ENCODE data around the gene THAP7. TPM values are rescaled to one million over a fixed set of nuclear protein-coding genes. Genes with fewer than 3 reads are reported as not detected.

The THAP7 gene
- total and polyA plus RNA-seq, 9 of the 15 experiments (the other 6 are each of a cell fraction or from before 2014, with no cell fraction given) = 7.9 to 263 (median 84.1) TPM

DNA sequence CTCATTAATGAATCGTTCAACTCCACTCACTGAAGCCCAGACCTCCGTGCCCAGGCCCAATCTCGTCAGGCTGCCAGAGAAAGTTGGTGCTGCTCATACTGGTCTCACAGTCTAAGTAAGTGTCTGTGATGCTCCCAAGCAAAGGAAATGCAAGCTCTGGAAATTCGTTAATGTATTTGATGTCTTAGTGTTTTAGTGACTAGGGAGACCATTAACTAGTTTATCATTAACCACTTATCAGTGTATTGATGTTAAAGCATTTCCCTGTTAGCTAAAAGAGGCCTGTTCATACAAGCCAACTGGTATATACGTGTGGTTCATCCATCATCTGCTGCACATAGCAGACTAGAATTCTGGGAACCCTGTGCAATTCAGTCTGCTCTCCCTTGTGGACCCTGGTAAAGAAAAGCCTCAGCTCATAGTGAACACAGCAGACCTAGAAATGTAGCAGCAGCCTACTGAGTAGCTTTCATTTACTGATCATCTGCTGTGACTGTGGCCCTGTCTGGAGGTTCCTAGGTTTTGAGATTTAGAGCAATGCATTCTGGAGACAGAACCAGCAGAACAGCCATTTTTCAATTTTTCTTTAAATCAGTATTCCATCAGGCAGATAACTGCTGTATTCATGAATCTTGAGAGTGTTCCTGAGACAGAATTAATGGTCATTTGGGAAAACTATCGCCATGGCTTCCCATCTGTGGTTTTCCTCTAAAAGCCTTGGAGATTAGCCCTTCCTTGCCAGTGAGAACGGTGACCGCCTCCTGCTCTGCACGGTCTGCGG, 50.6 kb downstream of the THAP7 start (continued):
- no peak for TF ChIP-seq BCL6 (CRISPR knock-in tag; IDR thresholded peaks at IDR 0.05)
- TF ChIP-seq, protein P1, sequence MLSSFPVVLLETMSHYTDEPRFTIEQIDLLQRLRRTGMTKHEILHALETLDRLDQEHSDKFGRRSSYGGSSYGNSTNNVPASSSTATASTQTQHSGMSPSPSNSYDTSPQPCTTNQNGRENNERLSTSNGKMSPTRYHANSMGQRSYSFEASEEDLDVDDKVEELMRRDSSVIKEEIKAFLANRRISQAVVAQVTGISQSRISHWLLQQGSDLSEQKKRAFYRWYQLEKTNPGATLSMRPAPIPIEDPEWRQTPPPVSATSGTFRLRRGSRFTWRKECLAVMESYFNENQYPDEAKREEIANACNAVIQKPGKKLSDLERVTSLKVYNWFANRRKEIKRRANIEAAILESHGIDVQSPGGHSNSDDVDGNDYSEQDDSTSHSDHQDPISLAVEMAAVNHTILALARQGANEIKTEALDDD (IDR thresholded peaks at IDR 0.05) = peak; percentile 59; the same call in 1 of the 2 replicates
- TF ChIP-seq, protein P2, sequence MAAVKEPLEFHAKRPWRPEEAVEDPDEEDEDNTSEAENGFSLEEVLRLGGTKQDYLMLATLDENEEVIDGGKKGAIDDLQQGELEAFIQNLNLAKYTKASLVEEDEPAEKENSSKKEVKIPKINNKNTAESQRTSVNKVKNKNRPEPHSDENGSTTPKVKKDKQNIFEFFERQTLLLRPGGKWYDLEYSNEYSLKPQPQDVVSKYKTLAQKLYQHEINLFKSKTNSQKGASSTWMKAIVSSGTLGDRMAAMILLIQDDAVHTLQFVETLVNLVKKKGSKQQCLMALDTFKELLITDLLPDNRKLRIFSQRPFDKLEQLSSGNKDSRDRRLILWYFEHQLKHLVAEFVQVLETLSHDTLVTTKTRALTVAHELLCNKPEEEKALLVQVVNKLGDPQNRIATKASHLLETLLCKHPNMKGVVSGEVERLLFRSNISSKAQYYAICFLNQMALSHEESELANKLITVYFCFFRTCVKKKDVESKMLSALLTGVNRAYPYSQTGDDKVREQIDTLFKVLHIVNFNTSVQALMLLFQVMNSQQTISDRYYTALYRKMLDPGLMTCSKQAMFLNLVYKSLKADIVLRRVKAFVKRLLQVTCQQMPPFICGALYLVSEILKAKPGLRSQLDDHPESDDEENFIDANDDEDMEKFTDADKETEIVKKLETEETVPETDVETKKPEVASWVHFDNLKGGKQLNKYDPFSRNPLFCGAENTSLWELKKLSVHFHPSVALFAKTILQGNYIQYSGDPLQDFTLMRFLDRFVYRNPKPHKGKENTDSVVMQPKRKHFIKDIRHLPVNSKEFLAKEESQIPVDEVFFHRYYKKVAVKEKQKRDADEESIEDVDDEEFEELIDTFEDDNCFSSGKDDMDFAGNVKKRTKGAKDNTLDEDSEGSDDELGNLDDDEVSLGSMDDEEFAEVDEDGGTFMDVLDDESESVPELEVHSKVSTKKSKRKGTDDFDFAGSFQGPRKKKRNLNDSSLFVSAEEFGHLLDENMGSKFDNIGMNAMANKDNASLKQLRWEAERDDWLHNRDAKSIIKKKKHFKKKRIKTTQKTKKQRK (IDR thresholded peaks at IDR 0.05; ENCODE audit: borderline replicate concordance, low read depth, low read length) = no peak
- TF ChIP-seq PHF20 (IDR thresholded peaks at IDR 0.05; ENCODE audit: partially characterized antibody) = no peak
- peak; percentile 67; the same call in 1 of the 2 replicates for TF ChIP-seq SP1 (CRISPR knock-in tag; IDR thresholded peaks at IDR 0.05)
- TF ChIP-seq, protein P3, sequence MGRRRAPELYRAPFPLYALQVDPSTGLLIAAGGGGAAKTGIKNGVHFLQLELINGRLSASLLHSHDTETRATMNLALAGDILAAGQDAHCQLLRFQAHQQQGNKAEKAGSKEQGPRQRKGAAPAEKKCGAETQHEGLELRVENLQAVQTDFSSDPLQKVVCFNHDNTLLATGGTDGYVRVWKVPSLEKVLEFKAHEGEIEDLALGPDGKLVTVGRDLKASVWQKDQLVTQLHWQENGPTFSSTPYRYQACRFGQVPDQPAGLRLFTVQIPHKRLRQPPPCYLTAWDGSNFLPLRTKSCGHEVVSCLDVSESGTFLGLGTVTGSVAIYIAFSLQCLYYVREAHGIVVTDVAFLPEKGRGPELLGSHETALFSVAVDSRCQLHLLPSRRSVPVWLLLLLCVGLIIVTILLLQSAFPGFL (CRISPR knock-in tag; IDR thresholded peaks at IDR 0.05) = no peak
- no peak for TF ChIP-seq RAD21 (CRISPR knock-in tag; conservative IDR thresholded peaks at IDR 0.05 in 1 of 2, IDR thresholded peaks at IDR 0.05 in 1 of 2)
- no peak for TF ChIP-seq ZBTB1 (CRISPR knock-in tag; IDR thresholded peaks at IDR 0.05; ENCODE audit: borderline replicate concordance, low read depth)
- no peak for TF ChIP-seq ZNF551 (CRISPR knock-in tag; IDR thresholded peaks at IDR 0.05)
- TF ChIP-seq, protein P4, sequence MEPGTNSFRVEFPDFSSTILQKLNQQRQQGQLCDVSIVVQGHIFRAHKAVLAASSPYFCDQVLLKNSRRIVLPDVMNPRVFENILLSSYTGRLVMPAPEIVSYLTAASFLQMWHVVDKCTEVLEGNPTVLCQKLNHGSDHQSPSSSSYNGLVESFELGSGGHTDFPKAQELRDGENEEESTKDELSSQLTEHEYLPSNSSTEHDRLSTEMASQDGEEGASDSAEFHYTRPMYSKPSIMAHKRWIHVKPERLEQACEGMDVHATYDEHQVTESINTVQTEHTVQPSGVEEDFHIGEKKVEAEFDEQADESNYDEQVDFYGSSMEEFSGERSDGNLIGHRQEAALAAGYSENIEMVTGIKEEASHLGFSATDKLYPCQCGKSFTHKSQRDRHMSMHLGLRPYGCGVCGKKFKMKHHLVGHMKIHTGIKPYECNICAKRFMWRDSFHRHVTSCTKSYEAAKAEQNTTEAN (CRISPR knock-in tag; IDR thresholded peaks at IDR 0.05) = no peak
- no peak for TF ChIP-seq CBFA2T3 (IDR thresholded peaks at IDR 0.05)
- TF ChIP-seq ZNF263 (CRISPR knock-in tag; IDR thresholded peaks at IDR 0.05; ENCODE audit: borderline replicate concordance) = 0 out of 2 replicates have a peak, but pooled peaks have one; percentile 31
- no peak for TF ChIP-seq GATAD2A (IDR thresholded peaks at IDR 0.05)
- no peak for TF ChIP-seq ZNF644 (tag; IDR thresholded peaks at IDR 0.05; ENCODE audit: low read depth)
